K562 treated with DMSO at 1 percent for 24 hours (cell line): ENCODE measurements around the gene TXNDC16. TPM values are rescaled to one million over a fixed set of nuclear protein-coding genes. Genes with fewer than 3 reads are reported as not detected.

Source experiments
- total RNA-seq: library from RNA; unstranded; fragments of 300-600 nt; gene quantifications from 2 replicates; pipeline ENCODE4 v1.2.3, GENCODE V29; 2022; ENCODE audit warnings: low read depth; ENCODE audit not compliant: insufficient read depth

Gene TXNDC16, protein sequence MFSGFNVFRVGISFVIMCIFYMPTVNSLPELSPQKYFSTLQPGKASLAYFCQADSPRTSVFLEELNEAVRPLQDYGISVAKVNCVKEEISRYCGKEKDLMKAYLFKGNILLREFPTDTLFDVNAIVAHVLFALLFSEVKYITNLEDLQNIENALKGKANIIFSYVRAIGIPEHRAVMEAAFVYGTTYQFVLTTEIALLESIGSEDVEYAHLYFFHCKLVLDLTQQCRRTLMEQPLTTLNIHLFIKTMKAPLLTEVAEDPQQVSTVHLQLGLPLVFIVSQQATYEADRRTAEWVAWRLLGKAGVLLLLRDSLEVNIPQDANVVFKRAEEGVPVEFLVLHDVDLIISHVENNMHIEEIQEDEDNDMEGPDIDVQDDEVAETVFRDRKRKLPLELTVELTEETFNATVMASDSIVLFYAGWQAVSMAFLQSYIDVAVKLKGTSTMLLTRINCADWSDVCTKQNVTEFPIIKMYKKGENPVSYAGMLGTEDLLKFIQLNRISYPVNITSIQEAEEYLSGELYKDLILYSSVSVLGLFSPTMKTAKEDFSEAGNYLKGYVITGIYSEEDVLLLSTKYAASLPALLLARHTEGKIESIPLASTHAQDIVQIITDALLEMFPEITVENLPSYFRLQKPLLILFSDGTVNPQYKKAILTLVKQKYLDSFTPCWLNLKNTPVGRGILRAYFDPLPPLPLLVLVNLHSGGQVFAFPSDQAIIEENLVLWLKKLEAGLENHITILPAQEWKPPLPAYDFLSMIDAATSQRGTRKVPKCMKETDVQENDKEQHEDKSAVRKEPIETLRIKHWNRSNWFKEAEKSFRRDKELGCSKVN
- total RNA-seq: 2.5 and 3.5 TPM in 2 replicates

DNA sequence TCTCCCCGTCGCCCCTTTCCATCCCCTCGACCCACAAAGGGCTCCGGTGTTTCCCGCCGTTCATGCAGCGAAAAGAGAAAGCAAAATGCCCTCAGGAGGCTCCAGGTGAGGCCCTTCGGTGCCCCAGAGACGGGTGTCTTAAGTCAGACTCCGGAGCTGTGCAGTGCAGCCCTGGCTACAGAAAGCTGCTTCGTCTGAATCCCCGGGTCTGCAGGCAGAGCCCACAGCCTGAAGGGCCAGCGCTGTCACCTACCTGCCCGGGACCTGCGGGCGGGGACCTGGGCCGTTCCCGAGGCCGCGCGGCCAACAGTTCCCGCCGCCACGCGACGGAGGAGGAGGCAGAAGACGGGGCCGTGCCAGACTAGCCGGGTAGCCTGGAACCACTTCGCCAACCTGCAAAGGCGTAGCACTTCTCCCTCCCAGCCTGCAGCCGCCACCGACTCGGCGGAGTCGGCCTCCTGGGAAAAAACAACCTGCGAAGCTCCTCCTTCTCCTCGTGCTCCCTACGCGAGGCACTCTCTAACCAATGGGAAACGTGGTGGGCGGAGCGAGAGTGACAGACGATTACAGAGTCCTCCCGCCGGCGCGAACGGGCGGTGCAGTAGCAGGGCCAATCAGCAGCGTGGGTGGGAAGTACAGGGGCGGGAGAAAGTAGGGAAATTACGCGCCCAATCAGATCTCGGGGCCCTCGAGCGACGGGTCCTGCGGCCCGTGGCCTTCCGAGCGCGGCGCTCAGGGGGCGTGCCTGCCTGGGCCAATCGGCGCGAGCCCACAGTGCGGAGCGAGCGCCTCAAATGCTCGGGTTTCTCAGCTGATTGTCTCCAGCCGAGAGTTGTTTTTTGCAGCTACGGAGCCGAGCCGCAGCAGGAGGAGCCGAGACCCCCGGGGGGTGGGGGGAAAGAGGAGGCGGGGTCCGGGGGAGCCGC lies at the start of gene TXNDC16, which contains the start of gene GPR137C:
Gene TXNDC16 (minus strand): TSS at position 443 of the 926 bp plus-strand sequence. CDS start 8,948 bp downstream, outside the sequence.
Gene GPR137C (plus strand): TSS at position 774 of the 926 bp plus-strand sequence. CDS start 312 bp downstream, outside the sequence.

Other genes with a start within 250 kb of the TXNDC16 start
- not detected in 2 replicates for gene PTGER2, start 238.2 kb downstream of the TXNDC16 start, total RNA-seq
- gene GPR137C, start 331 bp upstream of the TXNDC16 start, total RNA-seq: 0.15 TPM in 1 of 2 replicates, not detected in the other
- 19.8 and 22.0 TPM in 2 replicates for gene ERO1A, start 143.1 kb upstream of the TXNDC16 start, total RNA-seq
- gene PSMC6, start 154.7 kb upstream of the TXNDC16 start, total RNA-seq: 43.4 and 51.6 TPM in 2 replicates
- 3.4 and 4.1 TPM in 2 replicates for gene STYX, start 177.7 kb upstream of the TXNDC16 start, total RNA-seq
- gene GNPNAT1, start 239.1 kb upstream of the TXNDC16 start, total RNA-seq: 5.3 and 8.5 TPM in 2 replicates